HG03280 (cell line): Measurements from ENCODE around the gene RETREG1.
"Not testable (repeated sequence)": the region's sequence is repeated elsewhere in the genome, so short reads cannot be mapped to it uniquely, and the experiment has no call there.

Experiments used
- ATAC-seq: cut with Tn5 transposase; IDR thresholded peaks from one replicate; pipeline ENCODE4 v1.9.1; 2021; ENCODE audit warnings: mild to moderate bottlenecking, moderate library complexity; ENCODE audit not compliant: unreplicated experiment

RETREG1 gene

DNA sequence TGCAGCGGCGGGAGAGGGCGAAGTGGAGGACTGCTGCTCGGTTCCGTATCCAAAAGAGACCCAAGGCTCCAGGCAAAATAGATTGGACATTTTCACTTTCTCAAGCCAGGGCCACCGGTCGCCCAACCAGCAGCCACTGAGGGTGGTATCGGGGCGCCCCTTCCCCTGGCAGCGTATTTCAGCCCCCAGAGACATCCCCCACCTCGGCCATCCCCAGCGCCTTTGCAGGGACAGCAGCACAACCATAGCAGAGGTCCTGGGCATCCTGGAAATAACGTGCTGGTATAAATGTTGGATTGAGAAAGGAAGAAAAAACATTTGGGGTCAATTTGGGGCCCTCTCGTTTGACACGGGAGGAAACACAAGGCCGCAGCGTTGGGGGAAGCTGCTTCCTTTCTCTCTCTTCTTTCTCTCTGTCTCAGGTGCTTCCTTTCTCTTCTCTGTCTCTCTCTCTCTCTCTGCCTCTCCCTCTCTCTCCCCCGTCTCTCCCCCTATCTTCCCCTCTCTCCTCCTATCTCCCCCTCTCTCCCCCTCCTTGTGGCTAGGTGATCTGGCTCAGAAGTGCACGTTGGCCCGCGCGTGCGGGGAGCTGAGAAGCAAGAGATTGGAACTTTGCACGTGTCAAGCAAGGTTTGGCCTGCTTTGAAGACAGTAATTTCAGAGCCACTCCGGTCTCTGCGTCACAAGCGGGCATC, 624 bp upstream of the RETREG1 start:
- no peak for ATAC-seq

DNA sequence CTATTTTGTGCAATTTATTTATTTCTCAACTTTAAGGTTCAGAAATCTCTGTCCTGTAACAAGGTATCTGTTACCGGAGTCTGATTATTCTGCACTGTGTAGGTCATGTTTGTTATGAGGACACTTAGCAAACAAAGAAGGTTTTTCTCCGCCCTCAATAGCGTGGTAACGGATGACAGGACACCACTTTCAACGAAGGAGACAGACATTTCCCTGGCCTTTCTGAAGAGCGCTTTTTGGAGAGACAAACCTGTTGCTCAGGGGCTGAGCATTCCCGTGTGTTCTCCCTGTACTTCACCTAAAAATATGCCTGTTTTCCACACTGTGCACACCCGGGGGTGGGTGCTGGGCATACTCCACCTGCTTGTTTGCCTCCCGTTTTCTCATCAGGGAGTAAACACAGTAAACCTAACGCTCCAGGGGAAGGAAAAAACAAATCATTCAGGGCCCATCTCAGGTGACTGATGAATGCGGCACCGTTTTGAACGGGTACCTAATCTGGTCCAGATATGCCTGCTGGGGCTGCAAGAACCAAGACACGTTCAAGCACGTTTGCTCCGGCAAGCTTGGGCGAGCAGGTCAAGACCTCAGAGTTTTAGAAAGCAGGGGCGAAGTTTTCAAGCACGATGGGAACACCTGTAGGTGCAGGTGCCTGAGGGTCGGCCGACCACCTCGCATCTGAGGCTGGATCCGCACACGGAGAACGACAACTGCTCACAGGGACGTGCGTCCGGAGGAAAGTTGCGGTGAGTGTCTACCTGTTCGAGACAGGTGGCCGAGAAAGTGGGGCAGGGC, 859 bp downstream of the RETREG1 start:
- no peak for ATAC-seq

DNA sequence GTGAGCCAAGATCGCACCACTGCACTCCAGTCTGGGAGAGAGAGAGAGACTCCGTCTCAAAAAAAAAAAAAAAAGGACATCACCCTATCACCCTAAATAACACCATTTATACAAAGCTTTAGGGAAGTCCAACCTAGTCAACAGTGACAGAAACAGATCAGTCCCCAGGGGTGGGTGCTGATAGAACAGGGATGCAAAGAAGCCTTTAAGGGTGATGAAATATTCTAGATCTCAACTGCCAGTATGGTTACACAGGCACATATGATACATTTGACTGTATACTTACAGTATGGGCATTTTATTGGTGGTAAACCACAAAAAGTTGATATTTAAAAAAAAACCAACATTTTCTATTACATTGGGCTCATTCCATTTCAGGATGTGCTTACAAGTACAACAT, 4.8 kb downstream of the RETREG1 start:
- ATAC-seq: no peak

DNA sequence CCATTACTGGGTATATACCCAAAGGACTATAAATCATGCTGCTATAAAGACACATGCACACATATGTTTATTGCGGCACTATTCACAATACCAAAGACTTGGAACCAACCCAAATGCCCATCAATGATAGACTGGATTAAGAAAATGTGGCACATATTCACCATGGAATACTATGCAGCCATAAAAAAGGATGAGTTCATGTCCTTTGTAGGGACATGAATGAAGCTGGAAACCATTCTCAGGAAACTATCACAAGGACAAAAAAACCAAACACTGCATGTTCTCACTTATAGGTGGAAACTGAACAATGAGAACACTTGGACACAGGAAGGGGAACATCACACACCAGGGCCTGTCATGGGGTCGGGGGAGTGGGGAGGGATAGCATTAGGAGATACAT, 5.9 kb downstream of the RETREG1 start:
- ATAC-seq: not testable (repeated sequence)

DNA sequence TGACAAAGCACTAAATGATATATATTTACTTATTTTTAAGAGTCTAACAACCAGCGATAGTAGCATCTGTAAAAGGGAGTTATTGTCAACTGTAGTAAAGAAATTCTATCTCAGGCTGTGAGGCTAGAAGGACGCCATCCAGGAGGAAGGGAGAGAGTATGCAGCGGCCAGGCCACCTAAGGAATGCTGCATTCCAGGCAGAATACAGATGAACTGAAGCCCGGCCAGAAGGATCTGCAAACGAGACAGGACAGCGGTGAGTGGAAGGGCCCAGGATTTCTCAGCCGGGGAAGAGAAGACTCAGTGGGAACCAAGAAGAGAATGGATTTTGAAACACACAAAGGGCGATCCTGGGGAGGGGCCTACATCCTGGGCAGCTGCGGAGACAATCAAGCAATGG, 7.4 kb downstream of the RETREG1 start:
- no peak for ATAC-seq

DNA sequence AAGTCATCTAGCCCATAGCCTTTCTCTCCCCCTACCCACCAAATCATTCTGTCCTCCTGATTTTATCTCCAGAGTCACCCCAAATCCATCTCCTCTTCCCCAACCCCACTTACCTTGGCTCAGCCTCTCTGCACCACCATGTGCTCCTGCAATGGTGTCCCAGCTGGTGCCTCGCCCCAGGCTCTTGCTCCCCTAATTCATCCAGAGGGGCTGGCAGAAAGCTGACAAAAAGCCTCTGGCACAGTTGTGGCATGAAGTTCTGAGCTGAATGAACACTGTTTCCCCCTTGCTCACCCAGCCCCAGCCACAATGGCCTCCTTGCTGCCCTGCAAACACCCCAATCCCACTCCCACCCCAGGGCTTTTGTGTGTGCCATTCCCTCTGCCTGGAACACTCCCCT, 10.2 kb downstream of the RETREG1 start:
- ATAC-seq: no peak

DNA sequence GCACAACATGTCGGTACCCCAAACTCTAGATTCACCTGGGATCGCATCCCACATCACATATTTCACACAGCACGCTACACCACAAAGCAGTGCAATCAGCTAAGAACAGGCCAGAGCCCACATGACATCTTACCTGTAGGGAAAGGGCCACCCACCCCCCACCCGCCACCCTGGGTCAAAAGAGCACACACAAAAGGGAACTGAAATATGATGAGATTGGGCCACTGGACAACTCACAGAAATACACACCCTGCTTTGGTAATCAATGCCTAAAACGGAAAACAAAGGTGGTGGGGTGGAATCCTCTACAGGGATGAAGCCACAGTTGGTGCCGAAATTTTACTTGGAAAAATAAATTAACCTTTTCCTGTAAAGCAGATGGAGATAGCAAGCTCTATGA, 13.1 kb downstream of the RETREG1 start:
- no peak for ATAC-seq

DNA sequence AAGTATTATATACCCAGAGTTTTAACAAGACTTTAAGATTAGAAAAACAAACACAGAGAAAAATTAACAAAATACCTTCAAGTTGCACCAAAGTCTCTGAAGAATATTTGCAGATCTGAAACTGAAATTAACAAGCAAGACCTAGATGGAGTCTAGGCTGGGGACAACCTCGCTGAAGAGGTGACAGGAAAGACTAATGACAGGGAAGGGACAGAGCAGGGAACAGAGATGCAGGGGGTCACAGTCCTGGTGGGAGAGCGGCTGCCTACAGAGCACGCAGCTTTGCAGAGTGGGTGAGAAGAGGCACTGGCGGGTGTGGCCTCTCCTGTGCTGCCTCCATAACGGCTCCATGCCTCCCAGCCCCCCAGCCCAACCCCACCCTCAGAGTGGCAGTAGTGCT, 13.5 kb downstream of the RETREG1 start:
- ATAC-seq: no peak

DNA sequence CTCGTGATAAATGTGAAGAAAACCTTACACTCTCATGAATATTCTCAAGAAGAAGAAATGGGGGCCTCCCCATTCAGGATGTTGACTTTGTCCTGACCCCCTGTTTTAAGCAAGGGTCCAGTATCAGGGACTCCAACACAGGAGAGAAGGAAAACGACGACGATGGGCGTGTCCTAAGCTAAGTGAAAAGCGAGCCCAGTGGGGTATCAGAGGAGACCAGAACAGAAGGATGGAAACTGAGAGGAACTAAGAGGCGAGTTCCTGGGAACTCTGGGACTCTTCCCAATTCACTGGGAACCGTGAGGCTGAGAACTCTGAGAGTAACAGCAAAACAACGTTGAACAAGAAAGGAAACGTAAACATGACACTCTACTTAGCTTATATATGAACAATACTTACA, 14.6 kb downstream of the RETREG1 start:
- no peak for ATAC-seq

DNA sequence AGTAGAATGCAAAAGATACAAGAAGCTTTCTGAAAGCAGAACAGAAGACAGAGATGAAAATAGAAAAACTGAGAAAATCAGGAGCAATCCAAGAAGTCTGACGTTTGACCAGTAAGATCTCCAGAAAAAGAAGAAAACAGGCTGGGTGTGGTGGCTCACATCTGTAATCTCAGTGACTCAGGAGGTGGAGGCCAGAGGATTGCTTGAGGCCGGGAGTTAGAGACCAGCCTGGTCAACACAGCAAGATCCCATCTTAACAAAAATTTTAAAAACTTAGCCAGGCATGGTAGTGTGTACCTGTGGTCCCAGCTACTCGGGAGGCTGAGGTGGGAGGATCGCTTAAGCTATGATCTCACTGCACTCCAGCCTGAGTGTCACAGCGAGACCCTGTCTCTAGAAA, 15.9 kb downstream of the RETREG1 start:
- ATAC-seq: no peak

DNA sequence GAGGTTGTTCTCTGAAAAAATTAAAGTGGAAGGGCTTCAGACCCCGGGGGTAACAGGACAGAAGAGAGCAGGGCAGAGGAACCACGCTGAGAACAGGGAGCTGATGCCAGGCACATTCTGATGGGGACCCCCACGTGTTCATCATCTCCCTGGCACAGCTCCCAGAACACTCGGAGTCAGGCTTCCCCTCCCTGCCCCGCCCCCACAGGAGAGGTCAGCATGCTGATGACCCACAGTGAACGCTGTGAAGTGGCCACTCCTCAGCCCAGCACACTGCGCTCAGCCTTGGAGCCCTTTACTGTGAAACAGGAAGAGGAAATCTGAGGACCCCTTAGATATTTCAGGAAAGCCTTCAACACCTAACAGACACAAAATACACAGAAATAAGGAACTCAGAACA, 16.4 kb downstream of the RETREG1 start:
- ATAC-seq: no peak

DNA sequence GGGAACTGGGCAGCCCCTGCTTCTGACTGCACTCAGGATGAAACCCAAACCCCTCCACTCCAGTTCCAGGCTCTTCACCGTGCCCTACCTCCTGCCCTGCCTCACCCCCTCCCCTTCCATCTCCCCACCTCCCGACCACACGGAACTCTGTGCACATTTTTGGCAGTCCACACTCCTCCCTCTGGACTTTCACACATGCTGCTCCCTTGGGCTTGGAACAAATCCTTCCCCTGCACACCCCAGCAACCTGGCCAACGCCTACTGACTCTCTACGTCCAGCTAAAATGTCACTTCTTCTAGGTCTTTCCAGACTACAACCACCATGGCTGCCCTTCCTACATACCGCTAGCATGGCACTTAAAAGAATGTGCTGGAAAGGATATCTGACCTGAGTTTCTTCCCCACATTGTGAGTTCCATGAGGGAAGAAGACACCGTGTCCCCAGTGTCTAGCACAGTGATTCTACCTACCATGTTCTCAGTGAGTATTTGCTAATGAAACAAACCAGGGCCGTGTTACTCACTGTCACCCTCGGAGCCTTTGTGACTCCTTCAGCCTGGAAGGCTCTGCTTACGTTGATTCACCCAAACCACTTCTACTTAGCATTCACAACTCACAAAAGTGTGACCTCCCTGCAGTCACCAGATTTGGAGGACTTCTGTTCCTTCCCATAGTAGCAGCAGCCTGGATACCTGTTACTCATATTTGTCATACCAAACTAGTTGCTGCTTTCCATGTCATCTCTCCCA, 18.7 kb downstream of the RETREG1 start:
- ATAC-seq: no peak

DNA sequence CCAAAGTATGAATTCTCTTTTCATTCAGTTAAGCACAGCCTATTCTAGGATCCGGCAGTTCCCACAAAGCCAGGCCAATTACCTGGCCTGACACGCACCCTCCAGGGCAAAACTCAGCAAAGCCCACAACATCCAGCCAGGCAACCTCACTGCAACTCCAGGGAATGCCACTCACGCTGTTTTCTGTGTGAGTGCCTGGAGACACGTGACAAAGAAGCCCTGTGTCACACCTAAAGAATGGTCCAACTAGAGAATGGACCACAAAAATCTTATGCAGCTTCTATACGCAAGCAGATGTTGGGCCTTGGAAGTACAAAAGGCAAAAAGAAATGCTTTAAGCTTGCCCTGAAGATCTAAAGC, 20.2 kb downstream of the RETREG1 start:
- no peak for ATAC-seq

DNA sequence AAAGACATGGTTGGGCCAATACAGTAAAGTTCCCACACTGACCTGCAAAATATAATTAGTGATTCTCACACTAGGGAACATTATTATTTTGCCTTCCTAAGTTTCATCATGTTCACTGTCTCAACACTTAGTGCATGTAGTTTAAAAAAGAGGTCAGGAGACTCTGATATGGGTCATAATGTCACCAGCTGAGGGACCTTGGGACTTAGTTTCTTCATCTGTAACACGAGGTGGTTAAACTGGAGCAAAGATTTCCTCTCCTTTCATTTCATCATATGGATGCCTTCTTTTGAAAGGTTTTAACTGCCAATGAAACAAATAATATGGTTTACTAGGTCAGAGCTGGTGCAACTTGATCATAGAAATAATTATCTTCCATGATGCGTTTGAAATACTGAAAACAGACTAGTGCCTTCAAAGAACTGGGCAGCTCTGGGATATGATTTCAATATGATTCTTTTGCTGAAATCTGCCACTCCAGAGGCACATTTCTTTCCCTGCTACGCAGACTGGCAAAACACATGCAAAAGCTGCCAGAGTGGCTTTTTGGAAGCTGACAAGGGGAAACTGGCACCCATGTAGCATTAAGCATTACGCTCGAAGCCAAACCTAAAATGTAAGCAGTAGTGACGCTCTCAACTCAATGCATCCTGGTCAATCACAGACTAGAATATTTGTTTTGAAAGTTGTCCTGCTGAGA, 20.8 kb downstream of the RETREG1 start:
- no peak for ATAC-seq

DNA sequence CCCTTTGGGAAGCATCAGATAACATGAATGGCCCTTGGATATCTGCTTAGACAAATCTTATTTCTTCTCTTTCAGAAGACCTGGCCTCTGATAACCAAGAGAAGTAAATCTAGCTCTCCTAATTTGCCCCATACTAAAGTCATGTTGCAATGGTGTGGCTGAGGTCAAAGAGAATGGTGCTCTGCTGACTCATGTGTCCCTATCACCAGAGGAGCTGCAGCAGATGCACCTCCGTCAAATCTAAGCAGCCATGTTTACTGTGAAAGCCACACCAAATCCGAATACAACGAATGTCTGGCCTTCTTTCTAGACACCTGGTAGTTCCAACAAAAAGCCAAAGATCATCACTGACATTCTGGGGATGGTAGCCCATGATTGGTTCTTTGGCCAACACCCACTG, 23.2 kb downstream of the RETREG1 start:
- no peak for ATAC-seq

DNA sequence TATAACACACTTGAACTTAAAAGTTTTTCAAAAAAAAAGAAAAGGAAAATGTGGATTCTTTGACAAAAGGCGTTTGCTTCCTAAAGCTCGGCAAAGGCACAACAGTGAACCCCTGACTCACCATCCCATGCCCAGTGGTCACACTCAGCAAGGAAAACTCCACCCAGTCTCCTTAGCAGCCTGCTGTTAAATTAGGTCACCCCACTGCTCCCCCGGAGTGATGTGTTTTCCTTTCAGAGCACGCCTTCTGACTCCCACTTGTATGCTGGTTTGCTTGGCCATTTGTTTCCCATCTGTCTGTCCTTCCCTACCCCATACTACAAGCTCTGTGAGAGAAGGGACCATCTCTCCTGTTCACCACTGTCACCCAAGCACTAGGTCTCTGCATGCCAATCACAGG, 23.8 kb downstream of the RETREG1 start:
- ATAC-seq: no peak

DNA sequence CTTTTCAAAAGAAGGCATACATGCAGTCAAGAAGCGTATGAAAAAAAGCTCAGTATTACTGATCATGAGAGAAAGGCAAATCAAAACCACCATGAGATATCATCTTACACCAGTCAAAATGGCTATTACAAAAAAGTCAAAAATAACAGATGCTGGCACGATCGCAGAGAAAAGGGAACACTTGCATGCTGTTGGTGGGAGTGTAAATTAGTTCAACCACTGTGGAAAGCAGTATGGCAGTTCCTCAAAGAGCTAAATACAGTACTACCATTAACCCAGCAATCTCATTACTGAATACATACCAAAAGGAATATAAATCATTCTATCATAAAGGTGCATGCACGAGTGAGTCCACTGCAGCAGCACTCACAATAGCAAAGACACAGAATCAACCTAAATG, 24.5 kb downstream of the RETREG1 start:
- ATAC-seq: no peak

DNA sequence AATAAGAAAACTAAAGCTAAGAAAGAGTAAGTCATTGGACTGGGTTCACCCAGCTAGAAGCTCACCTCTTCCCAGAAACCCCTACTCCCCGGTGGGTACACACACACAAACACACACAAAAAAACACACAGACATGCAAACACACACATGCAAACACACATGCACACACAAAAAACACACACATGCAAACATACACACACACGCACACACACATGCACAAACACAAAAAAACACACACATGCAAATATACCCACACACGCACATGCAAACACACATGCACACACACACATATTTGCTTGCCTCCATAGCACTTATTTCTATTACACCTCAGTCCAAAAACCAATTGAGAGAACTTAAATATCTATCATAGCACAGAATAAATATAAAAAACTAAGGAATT, 26.1 kb downstream of the RETREG1 start:
- no peak for ATAC-seq

DNA sequence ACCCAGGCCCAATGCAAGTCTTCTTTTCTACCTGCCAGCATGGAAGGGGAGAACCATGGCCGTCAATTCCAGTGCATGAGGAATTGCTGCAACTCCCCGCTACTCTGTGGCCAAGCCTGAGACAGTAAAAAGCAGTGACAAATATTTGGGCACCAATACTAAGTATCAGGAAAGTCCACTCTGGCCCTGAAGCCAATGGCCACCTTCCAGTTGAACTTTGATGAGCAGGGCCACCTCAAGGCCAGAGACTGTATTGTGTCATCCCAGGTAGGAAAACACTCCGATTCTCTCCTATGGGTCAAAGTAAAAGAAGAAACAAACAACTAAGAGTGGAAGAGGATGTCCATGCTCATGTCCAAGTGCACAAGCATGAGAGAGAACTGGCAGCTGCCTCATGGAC, 27.1 kb downstream of the RETREG1 start:
- ATAC-seq: no peak

DNA sequence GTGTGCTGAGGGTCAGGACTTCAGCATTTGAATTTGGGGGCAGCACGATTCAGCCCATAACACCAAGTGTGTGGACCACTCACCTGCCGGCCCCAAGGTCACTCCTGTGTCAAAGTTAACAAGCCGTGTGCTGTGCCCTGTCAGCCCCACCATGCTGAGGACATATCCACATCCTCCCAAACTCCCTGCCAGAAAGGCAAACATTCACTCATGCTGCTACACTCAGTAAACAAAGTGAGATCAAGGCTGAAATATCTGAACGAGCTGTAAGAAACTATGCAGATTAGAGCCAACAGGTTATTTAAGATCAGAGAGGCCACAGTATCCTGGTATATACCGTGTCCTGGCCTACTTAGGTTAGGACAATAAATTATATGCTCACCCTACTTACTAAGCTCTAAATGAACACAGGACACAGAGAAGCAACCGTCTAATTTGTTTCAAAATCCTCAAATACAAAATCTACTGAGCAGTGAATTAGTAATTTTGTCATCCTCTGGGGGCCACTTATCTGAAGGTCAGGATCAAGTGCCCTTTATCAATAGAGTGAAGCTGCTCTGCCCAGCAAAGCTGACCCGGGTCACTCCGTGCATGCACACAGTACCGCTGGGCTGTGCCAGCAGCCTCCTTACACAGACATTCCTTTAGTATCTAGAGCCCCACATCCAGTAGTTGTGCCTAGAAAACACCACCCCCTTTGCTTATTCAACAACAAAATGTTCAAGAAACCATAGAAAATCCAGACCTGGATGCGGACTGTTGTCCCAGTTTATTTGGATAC, 28.2 kb downstream of the RETREG1 start:
- ATAC-seq: no peak

DNA sequence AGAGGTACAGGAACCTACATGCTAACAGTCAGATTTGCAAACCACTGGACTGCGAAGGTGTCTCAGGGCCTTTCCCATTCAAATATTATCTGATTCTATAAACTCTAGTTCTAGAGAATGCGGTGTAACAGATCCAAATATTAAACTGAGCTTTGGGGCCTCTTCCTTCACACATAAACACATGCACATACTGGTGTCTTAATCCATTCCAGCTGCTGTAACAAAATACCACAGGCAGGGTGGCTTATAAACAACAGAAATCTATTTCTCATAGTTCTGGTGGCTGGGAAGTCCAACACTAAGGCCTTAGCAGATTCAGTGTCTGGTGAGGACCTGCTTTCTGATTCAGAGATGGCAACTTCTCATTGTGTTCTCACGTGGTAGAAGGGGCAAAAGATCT, 30.2 kb downstream of the RETREG1 start:
- no peak for ATAC-seq
